NOMO-1 (cell line): Measurements from ENCODE around the gene FAH.
A peak's percentile ranks its signal among the peaks of the same experiment; 100 is the strongest.

Source experiments
- DNase-seq, 2 experiments: peaks; one replicate each; lab custom pipeline; 2025; ENCODE audit not compliant: unreplicated experiment in 2 of 2; lab: John Stamatoyannopoulos, UW

The FAH gene

DNA sequence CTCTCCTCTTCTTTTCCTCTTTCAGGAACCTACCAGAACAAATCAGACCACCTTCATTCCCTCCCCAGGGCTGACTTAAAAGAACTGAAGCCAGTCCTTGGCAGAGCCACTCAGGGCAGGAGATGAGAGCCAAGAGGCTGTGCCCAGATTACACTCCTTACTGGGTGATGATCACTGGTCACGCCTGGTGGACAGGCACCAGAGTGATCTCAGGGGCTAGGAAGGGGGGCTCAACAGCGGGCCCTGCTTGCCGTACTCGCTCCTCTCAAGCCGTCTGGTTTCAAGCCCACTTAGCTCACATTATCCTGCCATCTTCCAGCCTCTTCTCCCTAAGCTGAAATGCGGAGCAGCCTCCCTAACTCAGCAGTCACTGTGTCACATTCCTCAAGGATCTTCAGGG is 1.7 kb upstream of the FAH start:
- DNase-seq, result no peak

DNA sequence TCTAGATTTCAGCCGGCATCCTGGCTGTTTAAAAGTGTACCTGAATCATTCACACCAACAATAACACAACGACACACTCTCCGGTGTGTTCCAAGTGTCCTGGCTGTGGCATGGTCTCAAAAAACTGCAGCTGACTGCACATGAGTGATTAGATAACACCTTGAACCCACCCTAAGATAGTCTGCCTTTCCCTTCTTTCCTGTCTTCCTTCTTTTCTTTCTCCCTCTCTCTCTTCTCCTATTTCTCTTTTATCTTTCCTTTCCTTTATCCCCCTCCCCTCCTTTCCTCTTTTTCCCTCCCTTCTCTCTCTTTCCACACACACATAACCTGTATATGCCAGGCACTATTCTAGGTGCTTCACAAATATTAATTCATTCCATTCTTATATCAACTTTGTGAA is 1.2 kb upstream of the FAH start:
- DNase-seq, result no peak

- peak; percentile 70 to 88 for DNase-seq
Measured at GRCh38 chr15:80152180-80152895, 461 bp upstream of the FAH start.

DNA sequence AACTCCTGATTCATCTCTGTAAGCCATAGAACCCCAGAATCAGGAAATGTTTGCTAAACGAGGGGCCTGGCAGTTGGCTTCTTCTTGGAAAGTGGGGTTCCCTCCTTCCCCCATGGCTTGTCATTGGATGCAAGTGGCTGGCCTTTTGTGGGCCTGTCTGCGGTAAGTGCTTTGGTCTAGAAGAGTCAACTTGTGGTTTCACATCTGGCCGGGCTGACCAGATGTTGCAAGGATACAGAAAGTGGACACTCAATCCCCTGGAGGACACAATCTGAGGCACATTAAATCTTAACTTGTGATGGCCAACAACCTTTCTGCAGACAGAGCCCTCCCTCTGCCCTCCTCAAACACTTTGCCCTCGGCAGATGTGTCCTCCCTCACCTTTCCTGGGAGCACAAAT is 1.1 kb downstream of the FAH start:
- DNase-seq, result no peak

GRCh38 chr15:80154336-80154735 is 1.5 kb downstream of the FAH start:
- no peak for DNase-seq

GRCh38 chr15:80155001-80155377 is 2.2 kb downstream of the FAH start:
- no peak for DNase-seq

GRCh38 chr15:80155378-80156175 is 2.8 kb downstream of the FAH start:
- DNase-seq, result peak; percentile 26 to 56

DNA sequence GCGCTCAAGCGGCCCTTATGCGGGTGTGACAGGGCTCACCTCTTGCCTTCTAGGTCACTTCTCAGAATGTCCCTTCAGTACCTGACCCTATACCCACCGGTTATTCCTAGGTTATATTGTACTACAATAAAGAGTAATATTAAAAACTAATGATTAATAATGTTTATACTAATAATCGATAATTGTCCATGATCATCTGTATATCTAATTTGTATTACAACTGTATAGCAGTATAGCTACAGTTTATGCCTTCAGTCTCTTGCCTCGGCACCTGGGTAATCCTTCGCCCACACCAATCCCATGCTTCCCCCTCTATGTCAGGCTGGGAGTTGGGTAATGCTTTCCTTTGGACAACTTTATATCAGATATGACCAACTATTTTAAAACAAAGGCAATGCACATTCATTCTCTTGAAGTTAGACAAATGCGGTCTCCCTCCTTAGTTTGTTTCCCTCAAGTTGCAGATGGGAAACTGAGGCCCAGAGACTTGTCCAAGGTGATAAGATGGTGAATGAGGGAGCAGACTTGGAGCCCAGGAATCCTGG is 3.4 kb downstream of the FAH start:
- DNase-seq, result no peak

- DNase-seq, result no peak
Measured at GRCh38 chr15:80157215-80157614, 4.4 kb downstream of the FAH start.

GRCh38 chr15:80159301-80159700 is 6.5 kb downstream of the FAH start:
- DNase-seq, result no peak

DNA sequence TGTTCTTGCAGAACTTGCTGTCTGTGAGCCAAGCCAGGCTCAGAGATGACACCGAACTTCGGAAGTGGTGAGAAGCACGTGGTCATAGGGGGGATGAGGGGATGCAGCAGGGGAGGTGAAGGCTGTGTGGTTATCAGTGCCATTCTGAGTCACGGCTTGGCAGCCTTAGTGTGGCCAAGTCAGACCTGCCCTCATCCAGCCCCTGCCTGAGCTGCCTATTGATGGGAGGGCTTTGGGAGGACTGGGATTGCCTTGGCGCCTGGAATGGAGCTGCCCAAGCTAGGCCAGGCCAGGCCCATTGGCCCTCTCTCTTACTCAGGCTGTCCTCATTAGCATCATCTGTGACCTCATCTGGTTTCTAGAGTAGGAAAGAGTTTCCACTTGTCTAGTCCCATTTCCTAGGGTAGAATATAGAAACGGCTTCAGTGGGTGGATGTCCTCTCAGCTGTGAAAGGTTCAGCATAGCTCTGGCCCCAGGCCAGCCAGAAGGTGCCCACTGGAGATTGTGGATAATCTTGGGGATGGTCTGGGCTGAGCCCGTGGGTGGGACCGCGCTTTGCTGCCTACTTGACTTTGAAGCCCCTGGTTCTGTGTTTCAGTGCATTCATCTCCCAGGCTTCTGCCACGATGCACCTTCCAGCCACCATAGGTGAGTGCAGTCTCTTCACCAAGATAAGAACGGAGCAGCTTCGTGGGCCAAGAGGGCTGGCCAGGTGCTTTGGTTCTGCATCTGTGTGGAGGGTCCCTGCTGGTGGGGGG is 7.2 kb downstream of the FAH start:
- DNase-seq, result no peak

GRCh38 chr15:80160570-80161156 is 7.9 kb downstream of the FAH start:
- peak; percentile 97 to 99 for DNase-seq

GRCh38 chr15:80161468-80162016 is 8.7 kb downstream of the FAH start:
- no peak for DNase-seq

DNA sequence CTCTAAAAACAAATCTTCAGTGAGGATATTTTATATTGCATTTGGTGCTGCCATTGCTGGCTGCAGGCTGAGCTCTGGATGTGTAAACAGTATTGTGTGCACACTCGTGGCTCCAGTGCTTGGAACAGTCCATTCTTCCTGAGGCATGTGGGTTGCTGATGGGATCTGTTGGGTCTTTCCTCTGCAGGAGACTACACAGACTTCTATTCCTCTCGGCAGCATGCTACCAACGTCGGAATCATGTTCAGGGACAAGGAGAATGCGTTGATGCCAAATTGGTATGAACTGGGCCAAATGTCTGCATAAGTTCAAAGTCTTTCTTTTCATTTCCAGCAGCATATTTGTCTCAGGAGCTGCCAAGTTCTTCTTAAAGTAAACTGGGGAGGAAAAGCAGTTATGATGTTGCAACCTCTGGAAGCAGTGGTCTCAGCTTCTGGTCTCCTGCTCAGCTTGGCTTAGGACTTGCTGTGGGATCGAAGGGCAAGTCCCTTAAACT is 9.3 kb downstream of the FAH start:
- no peak for DNase-seq

- no peak for DNase-seq
Measured at GRCh38 chr15:80163217-80163616, 10.4 kb downstream of the FAH start.

DNA sequence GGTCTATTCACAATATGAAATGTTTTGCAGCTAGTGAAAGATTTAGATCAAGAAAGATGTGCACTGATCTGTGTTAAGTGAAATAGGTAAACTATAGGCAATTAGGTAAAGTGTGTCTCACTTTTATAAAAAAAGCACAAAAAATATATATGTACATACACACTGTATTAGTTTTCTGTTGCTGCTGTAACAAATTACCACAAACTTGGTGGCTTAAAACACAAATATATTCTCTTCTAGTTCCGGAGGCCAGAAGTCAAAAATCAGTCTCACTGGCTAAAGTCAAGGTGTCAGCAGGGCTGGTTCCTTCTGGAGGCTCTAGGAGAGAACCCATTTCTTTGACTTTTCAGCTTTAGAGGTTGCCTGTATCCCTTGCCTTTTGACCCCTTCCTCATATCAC is 11.1 kb downstream of the FAH start:
- DNase-seq, result no peak

DNA sequence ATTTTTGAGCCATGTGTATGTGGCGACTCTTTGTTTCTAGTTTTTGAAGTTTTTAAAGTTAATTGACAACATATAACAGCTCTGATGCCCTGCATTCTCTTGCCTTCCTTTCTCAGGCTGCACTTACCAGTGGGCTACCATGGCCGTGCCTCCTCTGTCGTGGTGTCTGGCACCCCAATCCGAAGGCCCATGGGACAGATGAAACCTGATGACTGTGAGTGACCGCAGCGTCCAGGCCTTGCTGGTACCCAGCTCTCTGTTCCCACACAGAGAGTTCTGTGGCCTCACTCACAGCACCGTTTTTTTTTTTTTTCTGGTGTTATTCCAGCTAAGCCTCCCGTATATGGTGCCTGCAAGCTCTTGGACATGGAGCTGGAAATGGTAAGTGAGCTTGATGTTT is 15.1 kb downstream of the FAH start:
- DNase-seq, result no peak

DNA sequence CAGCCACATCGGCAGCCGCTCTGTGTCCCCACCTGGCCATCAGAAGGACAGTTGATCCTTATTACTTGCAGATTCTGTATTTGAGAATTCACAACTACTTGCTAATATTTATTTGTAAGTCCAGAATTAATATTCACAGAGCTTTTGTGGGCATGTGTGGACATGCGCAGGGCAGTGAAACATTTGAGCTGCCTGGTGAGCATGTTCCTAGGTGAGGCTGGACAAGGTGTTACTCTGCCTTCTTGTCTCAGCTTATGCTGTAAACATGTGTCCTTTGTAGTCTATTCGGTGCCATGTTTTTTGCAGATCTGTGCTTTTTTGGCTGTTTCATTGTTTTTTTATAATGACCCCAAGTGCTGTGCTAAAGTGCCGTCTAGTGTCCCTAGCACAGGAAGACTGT is 15.6 kb downstream of the FAH start:
- no peak for DNase-seq

- no peak for DNase-seq
Measured at GRCh38 chr15:80169768-80170357, 17.1 kb downstream of the FAH start.

- no peak for DNase-seq
Measured at GRCh38 chr15:80170596-80170995, 17.8 kb downstream of the FAH start.
